HEK293 (cell line): Measurements from ENCODE around the gene C2CD4C.
"Not testable (repeated sequence)": the region's sequence is repeated elsewhere in the genome, so short reads cannot be mapped to it uniquely, and the experiment has no call there.

Experiments
- CTCF ChIA-PET: fragments of 350-600 bp; formaldehyde crosslinking; extraction: SDS; loops from one replicate; lab custom pipeline; 2021; ENCODE audit warnings: antibody characterized with exemption; lab: Yijun Ruan, JAX
- POLR2A ChIA-PET: fragments of 300-600 bp; formaldehyde crosslinking; extraction: SDS; loops from one replicate; lab custom pipeline; 2020; ENCODE audit warnings: antibody characterized with exemption, inconsistent platforms; lab: Yijun Ruan, JAX
- H3K27ac ChIP-seq: fragments of 200-500 bp; sonication (Bioruptor generic); 2 replicates; pipeline ENCODE4 v1.5.1; 2014; ENCODE audit warnings: low read depth, low read length, control low read depth, inconsistent platforms; ENCODE audit errors: extremely low read depth
- H3K36me3 ChIP-seq, 2 experiments: fragments of 200-500 bp in 1 of 2; sonication (Bioruptor generic) in 1 of 2; 1 replicate in 1 of 2; 2 replicates in 1 of 2; pipeline ENCODE4 v1.5.1; 2014 to 2017; ENCODE audit warnings: inconsistent platforms in 2 of 2, low read length in 2 of 2; ENCODE audit not compliant: control insufficient read depth in 2 of 2, insufficient read depth in 1 of 2
- H3K4me1 ChIP-seq: fragments of 200-500 bp; sonication (Bioruptor generic); 2 replicates; pipeline ENCODE4 v1.5.1; 2014; ENCODE audit warnings: mild to moderate bottlenecking, low read length, inconsistent platforms; ENCODE audit not compliant: control insufficient read depth, insufficient read depth
- H3K4me3 ChIP-seq: 2 replicates; pipeline ENCODE4 v1.5.1; 2011; ENCODE audit warnings: low read depth, mild to moderate bottlenecking, control low read depth, low read length, moderate library complexity
- H3K9me3 ChIP-seq: fragments of 200-500 bp; sonication (Bioruptor generic); 2 replicates; pipeline ENCODE4 v1.5.1; 2014; ENCODE audit warnings: low read depth, low read length, inconsistent platforms; ENCODE audit not compliant: control insufficient read depth, insufficient read depth
- KLF1 ChIP-seq: fragments of 450-650 bp; formaldehyde crosslinking; IDR thresholded peaks from 2 replicates; pipeline ENCODE4 v1.5.1; 2016; ENCODE audit warnings: missing biosample characterization, missing genetic modification characterization
- KLF16 ChIP-seq: fragments of 450-650 bp; formaldehyde crosslinking; IDR thresholded peaks from 2 replicates; pipeline ENCODE4 v1.5.1; 2017; ENCODE audit warnings: missing biosample characterization, missing genetic modification characterization
- KLF7 ChIP-seq: fragments of 450-650 bp; formaldehyde crosslinking; IDR thresholded peaks from 2 replicates; pipeline ENCODE4 v1.5.1; 2016; ENCODE audit warnings: missing biosample characterization, missing genetic modification characterization, borderline replicate concordance
- KLF8 ChIP-seq: fragments of 450-650 bp; formaldehyde crosslinking; IDR thresholded peaks from 2 replicates; pipeline ENCODE4 v1.5.1; 2016; ENCODE audit warnings: missing biosample characterization, missing genetic modification characterization
- SALL2 ChIP-seq: fragments of 450-650 bp; formaldehyde crosslinking; IDR thresholded peaks from 2 replicates; pipeline ENCODE4 v1.5.0; 2017; ENCODE audit warnings: missing biosample characterization, mild to moderate bottlenecking, missing genetic modification characterization, borderline replicate concordance
- SCRT2 ChIP-seq: fragments of 450-650 bp; formaldehyde crosslinking; IDR thresholded peaks from 2 replicates; pipeline ENCODE4 v1.5.1; 2016; ENCODE audit warnings: missing biosample characterization, missing genetic modification characterization
- ZBTB20 ChIP-seq: fragments of 450-650 bp; formaldehyde crosslinking; IDR thresholded peaks from 2 replicates; pipeline ENCODE4 v1.5.1; 2016; ENCODE audit warnings: missing biosample characterization, missing genetic modification characterization
- ZNF140 ChIP-seq: fragments of 450-650 bp; formaldehyde crosslinking; IDR thresholded peaks from 2 replicates; pipeline ENCODE4 v1.5.1; 2016; ENCODE audit warnings: missing biosample characterization, missing genetic modification characterization
- ZNF175 ChIP-seq: fragments of 450-650 bp; formaldehyde crosslinking; IDR thresholded peaks from 2 replicates; pipeline ENCODE4 v1.5.1; 2016; ENCODE audit warnings: missing biosample characterization, missing genetic modification characterization
- ZNF23 ChIP-seq: fragments of 450-650 bp; formaldehyde crosslinking; IDR thresholded peaks from 2 replicates; pipeline ENCODE4 v1.5.1; 2016; ENCODE audit warnings: missing biosample characterization, missing genetic modification characterization, borderline replicate concordance
- ZNF335 ChIP-seq: fragments of 450-650 bp; formaldehyde crosslinking; conservative IDR thresholded peaks from 2 replicates; pipeline ENCODE4 v1.5.1; 2016; ENCODE audit warnings: missing biosample characterization, missing genetic modification characterization
- ZNF354C ChIP-seq: fragments of 450-650 bp; formaldehyde crosslinking; IDR thresholded peaks from 2 replicates; pipeline ENCODE4 v1.5.1; 2016; ENCODE audit warnings: missing biosample characterization, missing genetic modification characterization, low read depth, borderline replicate concordance
- ZNF416 ChIP-seq: fragments of 450-650 bp; formaldehyde crosslinking; IDR thresholded peaks from 2 replicates; pipeline ENCODE4 v1.5.1; 2016; ENCODE audit warnings: missing biosample characterization, missing genetic modification characterization
- ZNF514 ChIP-seq: fragments of 450-650 bp; formaldehyde crosslinking; IDR thresholded peaks from 2 replicates; pipeline ENCODE4 v1.5.1; 2016; ENCODE audit warnings: missing biosample characterization, missing genetic modification characterization
- ZNF654 ChIP-seq: fragments of 450-650 bp; formaldehyde crosslinking; IDR thresholded peaks from 2 replicates; pipeline ENCODE4 v1.5.1; 2016; ENCODE audit warnings: low read depth, missing biosample characterization, missing genetic modification characterization
- ZNF658 ChIP-seq: fragments of 450-650 bp; formaldehyde crosslinking; IDR thresholded peaks from 2 replicates; pipeline ENCODE4; 2016; ENCODE audit warnings: missing biosample characterization, missing genetic modification characterization
- ZNF701 ChIP-seq: fragments of 450-650 bp; formaldehyde crosslinking; IDR thresholded peaks from 2 replicates; pipeline ENCODE4 v1.5.1; 2016; ENCODE audit warnings: missing biosample characterization, missing genetic modification characterization
- ZNF792 ChIP-seq: fragments of 450-650 bp; formaldehyde crosslinking; IDR thresholded peaks from 2 replicates; pipeline ENCODE4 v1.5.1; 2016; ENCODE audit warnings: missing biosample characterization, missing genetic modification characterization
- TF ChIP-seq, protein P1 (sequence below): fragments of 450-650 bp; formaldehyde crosslinking; IDR thresholded peaks from 2 replicates; pipeline ENCODE4 v1.5.1; 2016; ENCODE audit warnings: missing biosample characterization, missing genetic modification characterization
- TF ChIP-seq, protein P2 (sequence below): fragments of 450-650 bp; IDR thresholded peaks from 2 replicates; pipeline ENCODE4 v1.5.1; 2018; ENCODE audit warnings: missing biosample characterization, missing genetic modification characterization

Gene C2CD4C

DNA sequence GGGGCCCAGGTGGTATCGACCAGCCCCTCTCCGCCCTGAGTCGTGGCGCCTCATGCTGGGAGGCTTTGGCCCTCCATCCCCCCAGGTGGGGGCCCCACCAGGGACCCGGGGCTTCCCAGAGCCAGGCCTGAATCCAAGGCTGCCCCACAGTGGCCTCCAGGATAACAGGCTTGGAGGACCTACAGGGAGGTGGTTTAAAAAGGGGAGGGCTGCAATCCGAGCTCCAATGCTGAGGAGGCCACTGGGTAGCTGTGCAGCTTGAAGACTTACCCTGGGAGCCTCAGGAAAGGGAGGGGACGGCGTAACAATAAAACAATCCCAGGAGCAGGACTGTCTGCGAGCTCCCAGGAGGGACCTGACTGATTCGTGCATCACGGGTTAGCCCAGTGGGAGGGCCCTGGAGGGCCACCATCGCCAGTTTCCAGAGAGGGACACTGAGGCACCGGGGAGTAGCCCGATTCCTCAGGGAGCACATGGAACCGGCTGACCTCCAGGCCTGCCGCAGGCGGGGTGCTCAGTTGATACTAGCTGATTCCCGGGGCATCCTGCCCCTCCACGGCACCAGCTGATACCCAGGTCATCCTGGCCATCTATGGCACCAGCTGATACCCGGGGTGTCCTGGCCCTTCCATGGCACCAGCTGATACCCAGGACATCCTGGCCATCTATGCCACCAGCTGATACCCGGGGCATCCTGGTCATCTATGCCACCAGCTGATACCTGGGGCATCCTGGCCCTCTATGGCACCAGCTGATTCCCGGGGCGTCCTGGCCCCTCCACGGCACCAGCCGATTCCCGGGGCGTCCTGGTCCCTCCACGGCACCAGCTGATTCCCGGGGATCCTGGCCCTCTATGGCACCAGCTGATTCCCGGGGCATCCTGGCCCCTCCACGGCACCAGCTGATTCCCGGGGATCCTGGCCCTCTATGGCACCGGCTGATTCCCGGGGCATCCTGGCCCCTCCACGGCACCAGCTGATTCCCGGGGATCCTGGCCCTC lies 3.7 kb upstream of the C2CD4C start (continued):
- TF ChIP-seq, protein P1, sequence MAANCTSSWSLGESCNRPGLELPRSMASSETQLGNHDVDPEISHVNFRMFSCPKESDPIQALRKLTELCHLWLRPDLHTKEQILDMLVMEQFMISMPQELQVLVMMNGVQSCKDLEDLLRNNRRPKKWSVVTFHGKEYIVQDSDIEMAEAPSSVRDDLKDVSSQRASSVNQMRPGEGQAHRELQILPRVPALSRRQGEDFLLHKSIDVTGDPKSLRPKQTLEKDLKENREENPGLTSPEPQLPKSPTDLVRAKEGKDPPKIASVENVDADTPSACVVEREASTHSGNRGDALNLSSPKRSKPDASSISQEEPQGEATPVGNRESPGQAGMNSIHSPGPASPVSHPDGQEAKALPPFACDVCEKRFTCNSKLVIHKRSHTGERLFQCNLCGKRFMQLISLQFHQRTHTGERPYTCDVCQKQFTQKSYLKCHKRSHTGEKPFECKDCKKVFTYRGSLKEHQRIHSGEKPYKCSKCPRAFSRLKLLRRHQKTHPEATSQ: no peak
- TF ChIP-seq ZNF658 (tag by site-specific recombination) (no peak), ZNF654 (tag by site-specific recombination) (no peak), KLF7 (no peak), ZNF416 (tag by site-specific recombination) (no peak), SCRT2 (tag by site-specific recombination) (no peak), ZNF175 (no peak), ZNF140 (no peak), ZNF335 (tag by site-specific recombination) (0 out of 2 replicates have a peak, but pooled peaks have one; percentile 18), ZNF514 (tag by site-specific recombination) (no peak), KLF16 (no peak), ZNF701 (tag by site-specific recombination) (no peak), ZBTB20 (tag by site-specific recombination) (peak; percentile 33; the same call in 1 of the 2 replicates), ZNF354C (no peak), ZNF792 (no peak), ZNF23 (no peak)
- TF ChIP-seq, protein P2, sequence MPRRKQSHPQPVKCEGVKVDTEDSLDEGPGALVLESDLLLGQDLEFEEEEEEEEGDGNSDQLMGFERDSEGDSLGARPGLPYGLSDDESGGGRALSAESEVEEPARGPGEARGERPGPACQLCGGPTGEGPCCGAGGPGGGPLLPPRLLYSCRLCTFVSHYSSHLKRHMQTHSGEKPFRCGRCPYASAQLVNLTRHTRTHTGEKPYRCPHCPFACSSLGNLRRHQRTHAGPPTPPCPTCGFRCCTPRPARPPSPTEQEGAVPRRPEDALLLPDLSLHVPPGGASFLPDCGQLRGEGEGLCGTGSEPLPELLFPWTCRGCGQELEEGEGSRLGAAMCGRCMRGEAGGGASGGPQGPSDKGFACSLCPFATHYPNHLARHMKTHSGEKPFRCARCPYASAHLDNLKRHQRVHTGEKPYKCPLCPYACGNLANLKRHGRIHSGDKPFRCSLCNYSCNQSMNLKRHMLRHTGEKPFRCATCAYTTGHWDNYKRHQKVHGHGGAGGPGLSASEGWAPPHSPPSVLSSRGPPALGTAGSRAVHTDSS (tag by site-specific recombination): no peak

DNA sequence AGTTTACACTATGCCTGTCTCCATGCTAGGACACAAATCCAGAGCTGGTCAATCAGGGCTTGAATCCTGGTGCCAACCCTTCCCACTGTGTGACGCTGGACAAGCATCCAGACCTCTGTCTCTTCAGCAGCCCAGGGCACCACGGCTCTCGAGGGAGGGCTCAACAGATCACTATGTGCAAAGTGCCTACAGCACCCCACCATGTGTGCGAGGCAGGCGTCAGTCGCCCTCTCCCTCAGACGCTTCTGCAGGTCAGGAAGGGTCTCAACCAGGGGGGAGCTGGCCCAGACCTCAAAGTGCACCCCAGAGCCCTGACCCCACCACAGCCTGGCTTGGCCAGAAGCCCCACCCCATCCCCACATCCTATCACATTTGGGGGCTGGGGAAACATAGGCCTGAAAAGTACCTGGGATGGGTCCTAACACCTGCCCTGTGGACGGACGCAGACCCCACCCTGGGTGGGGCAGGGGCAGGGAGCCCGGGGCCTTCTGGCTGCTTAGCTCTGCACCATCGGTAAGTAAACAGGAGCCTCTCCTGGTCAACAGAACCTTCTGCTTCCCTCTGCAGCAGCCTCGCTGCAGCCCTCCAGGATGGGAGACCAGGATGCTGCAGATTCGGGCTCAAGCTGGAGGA lies 2.9 kb upstream of the C2CD4C start:
- peaks cover 3% of the 10 kb centered on the region; the same call in 1 of the 2 replicates for H3K4me1 ChIP-seq
- no peaks in the 10 kb centered on the region for H3K9me3 ChIP-seq
- H3K27ac ChIP-seq: no peak overlapping the region
- H3K4me3 ChIP-seq: no peak overlapping the region
- peaks cover 0 to 2% of the 10 kb centered on the region in 2 experiments; a peak in 1 of 3 replicates for H3K36me3 ChIP-seq
- TF ChIP-seq KLF8 (tag by site-specific recombination) (peak; percentile 34; the same call in 1 of the 2 replicates), KLF1 (peak; percentile 78), SALL2 (tag by site-specific recombination) (no peak)
- ChIA-PET POLR2A (interaction anchor here (1.1 to 1.8 kb wide), 3 partner anchors 10 to 50 kb away, joined by 4 to 6 read pairs (median 6); no protein-coding TSS in a partner anchor), CTCF (interaction anchor here (1.2 to 1.5 kb wide), 2 partner anchors 94 to 99 kb away, joined by 3 to 10 read pairs; no protein-coding TSS in a partner anchor)

DNA sequence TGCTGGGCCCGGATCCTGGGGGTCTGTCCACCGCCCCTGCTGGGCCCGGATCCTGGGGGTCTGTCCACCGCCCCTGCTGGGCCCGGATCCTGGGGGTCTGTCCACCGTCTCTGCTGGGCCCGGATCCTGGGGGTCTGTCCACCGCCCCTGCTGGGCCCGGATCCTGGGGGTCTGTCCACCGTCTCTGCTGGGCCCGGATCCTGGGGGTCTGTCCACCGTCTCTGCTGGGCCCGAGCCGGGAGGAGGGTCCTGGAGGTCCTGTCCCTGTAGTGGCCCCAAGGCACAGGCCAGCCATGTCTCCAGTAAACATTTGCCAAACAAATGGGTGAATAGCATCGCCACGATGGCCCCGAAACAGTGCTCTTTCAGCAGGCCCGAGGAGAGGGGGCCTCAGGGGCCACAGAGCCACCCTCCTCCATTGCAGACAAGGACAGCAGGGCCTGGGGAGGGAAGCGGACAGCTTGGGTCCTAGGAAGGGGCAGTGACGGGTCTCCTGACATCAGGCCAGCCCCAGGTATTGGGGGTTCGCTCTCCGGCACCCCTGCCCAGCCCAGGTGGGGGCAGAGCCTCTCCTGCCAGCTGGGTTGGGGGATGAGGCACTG lies 2.3 kb upstream of the C2CD4C start:
- CTCF ChIA-PET: interaction anchor here (1.2 kb wide), 1 partner anchor 95 kb away, joined by 3 read pairs; no protein-coding TSS in a partner anchor
- H3K9me3 ChIP-seq, H3K4me1 ChIP-seq, H3K36me3 ChIP-seq, POLR2A ChIA-PET, H3K27ac ChIP-seq, H3K4me3 ChIP-seq: not testable (repeated sequence)
